HG03097 (cell line): ENCODE data around the gene FAM204A.

ENCODE experiments used
- ATAC-seq: cut with Tn5 transposase; IDR thresholded peaks from one replicate; pipeline ENCODE4 v1.9.1; 2021; ENCODE audit not compliant: unreplicated experiment, low FRiP score

Gene FAM204A

DNA sequence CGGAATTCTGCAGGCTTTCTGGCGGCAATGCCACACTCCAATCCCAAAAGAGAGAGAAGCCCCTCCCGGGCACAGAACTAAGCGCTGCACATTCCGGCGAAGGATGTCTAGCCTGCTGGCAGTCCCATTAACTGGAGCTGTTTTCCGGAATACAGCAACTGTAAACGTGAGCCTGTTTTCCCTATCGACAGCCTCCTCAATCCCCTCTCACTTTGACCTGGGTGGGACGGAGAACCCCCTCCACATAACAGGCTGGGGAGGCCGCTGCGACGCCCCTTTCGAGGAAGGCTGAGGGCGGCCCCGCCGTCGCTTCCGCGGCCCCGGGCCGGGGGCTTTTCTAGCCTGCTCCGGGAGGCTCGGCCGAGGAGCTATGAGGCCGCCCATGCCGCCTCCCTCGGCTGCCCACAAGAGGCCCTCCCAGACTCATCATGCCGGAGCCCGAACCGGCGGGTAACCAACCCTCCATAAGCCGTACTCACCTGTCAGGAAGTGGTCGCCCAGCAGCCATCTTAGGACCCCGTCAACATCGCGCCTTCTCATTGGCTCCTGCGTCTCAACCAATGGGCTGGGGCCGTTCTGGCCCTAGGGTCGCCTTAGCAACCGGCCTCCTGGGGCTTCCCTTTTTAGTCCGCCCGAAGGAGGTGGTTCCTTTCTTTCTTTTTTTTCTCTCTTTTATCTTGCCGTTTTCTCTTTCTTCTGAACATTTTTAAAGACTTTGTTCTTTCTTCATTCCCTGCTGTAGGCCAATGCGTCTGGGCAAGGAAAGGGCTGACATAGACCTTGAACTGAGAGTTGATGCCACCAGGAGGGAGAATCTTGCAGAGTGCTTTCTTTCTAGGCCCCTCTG, at the start of gene FAM204A:
FAM204A (minus strand) TSS at position 534 of the 847 bp plus-strand sequence. CDS start 5,909 bp downstream, outside the sequence.
- ATAC-seq = peak; percentile 100

DNA sequence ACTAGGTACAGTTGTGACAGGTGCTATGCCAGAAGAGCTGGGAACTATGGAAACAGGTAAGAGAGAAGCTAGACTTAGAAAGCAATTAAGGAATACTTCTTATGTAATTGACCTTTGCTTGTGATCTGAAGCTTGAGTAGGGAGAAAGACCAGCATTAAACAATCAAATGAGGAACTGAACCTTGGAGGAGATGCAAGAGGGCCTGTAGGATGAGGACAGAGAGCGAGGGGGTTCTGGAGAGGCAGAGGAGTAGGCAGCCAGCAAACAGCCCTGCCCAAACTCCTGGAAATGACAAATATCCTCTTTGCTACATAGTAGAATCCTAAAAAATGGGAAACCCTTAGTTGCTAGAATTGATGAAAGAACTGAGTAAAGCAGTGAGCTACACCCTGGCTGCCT, 41.6 kb upstream of the FAM204A start:
- no peak for ATAC-seq

DNA sequence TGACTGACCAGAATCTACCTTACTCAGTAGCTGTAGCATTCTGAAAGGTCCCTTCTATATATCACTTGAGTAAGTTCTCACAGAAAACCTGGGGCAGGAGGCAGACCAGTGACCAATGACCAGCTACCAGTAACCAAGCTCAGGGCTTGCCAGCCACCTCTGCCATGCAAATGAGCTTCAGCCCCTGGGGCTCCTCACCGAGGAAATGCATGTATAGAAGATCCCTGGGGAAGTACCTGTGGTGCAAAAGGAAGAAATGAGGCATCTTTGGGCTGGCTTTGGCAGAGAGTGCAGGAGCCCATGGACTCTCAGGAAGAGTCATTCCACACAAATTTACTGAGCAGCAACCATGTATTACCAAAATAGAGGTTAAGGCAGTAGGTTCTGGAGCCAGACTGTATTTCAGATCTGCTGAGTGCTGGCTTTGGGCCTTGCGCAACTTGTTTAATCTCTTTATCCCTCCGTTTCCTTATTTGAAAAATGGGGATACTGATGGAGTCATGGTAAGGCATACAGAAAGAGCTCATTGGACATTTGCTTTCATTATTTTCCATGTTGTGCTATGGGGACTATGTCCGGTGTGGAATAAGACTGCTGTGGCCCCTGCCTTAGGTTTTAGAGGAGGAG, 41.1 kb upstream of the FAM204A start:
- no peak for ATAC-seq

DNA sequence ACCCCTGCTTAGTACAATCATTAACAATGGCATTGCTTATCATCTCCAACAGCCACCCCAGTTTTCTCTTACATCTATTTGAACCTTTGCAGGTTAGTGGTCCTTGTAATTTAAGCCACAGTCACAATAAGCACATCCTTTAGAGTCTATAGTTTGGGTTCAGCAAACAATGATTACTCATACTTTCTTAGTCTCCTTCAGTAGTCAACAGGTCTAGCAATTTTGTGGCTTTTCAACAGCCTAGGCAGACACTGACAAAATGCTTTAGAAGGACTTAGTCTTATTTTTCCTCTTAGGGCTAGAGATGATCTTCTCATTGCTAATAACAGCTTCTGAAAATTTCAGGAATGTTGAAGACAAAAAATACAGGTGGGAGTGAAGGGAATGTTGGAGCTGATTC, 32.3 kb upstream of the FAM204A start:
- no peak for ATAC-seq

DNA sequence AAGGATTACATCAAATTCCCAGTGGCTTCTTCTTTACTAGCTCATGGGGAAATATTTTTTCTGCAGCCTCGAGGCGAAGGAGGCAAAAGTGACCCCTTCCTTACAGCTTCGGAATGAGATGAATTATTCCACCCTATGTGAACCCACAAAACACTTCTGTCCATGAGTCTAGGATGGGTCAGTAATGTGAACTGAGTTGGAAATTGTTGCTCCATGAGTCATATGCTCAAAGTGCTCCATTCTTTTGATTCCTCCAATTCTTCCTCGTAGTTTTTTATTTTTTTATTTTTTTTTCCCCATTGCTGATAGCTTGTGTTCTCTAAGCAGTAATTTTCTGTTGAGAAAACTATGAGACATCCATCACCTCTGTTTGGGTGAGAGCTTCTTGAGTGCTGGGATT, 31.7 kb upstream of the FAM204A start:
- no peak for ATAC-seq

DNA sequence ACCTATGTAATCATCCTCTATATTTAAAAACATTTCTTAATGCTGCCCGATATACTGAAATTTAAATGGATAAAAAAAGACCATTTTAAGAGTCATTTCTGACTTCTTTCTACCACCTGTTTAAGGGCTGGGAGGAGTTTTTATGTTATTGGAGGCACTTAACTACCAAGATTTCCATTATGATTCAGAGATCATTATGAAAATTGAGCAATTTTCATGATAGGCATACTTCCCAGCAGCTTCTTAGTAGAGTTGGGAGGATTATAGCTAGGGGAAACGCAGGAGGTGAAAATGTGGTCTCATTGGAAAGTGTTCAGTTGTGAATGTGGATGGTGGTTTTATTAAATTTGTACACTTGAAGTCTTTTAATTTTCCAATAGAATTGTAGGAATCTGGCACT, 28.4 kb upstream of the FAM204A start:
- no peak for ATAC-seq

DNA sequence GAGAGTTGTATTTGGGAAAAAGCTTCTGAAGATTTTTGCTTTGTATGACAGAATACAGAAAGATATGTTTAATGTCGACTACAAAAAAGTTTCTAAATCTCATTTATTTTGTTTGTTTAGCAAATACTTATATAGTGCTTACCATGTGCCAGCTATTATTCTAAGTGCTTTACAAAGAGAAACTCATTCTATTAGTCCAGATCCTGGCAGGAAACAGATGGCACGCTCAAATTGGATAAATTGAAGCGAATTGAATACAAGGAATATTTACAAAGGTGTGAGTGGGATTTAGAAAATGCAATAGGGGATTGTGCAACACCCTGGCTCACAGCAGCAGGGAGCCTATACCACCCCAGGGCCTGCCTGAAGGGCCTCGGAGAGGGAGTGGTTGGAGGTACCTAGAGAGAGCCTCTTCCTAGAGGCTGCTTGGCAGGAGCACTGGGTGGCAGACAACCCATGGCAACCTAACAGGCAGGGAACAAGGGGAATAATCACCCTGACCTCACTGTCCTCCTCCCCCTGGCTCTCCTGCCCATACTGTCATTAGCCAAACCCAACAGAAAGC, 27.6 kb upstream of the FAM204A start:
- ATAC-seq = no peak

DNA sequence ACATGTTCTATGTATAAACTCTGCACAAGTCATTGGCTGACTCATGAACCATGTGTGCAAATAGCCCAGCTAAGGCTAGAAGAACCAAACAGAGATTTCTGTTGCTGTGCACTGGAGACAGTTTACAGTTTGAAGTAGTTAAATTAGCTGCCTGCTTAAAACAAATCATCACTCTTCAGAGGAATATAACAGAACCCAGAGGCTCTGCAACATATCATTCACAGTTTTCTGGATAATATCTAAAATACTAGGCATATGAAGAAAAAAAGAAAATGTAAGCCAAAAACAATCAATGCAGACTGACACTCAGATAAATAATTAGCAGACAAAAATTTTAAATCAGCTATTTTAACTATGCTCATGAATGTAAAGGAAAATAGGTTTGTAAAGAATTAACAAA, 23.6 kb upstream of the FAM204A start:
- ATAC-seq = no peak

DNA sequence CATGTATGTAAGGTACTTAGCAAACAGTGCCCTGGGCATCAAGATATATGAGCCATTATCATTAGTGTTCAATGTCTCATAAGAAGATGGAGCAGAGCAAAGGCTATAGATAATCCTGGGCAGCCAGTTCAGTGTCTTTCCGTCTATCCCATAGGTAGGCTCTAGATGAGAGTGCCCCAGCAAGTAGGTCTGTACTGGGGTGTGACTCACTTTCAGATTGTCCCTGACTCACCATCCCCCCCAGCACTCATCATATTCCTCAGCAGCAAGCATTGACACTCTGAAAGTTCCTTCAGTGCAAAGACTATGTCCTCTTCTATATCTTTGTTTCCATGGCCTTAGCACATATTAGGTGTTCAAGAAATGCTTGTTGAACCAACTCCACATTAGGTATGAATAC, 20.0 kb upstream of the FAM204A start:
- ATAC-seq = no peak

DNA sequence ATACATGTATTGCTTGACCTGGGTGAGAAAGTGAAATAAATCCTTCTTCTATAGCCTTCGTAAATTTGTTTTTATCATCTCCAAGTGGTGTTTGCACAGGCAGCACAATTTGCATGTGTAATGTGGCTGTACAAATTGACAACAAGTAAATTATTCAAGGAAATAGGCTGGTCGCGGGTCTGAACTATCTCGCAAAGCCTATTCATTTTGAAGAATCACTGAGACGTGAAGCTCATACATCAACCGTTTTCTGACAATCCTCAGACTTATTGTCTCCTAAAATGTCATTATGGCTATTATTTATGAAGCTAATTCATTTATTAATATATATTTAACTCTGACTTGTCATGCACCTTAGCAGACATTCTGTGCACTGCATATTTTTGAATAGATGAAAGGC, 16.2 kb upstream of the FAM204A start:
- no peak for ATAC-seq

DNA sequence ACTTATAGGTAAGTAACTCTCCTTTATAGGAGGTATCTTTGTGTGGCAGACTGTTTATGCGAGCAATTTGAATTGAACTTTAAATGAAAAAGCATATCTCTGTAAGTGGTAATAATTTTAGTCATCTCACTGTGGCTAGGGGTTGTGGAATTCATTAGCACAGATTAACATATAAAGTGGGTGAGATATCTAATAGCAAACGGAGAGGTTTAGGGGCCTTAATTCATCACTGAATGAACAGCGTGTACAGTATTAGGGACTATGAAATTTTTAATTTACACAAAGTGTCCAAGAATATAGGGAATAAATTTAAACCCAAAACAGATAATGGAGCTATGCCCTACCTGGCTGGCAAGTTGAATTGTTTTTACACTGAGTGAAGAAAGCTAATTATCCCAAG, 15.7 kb upstream of the FAM204A start:
- no peak for ATAC-seq

DNA sequence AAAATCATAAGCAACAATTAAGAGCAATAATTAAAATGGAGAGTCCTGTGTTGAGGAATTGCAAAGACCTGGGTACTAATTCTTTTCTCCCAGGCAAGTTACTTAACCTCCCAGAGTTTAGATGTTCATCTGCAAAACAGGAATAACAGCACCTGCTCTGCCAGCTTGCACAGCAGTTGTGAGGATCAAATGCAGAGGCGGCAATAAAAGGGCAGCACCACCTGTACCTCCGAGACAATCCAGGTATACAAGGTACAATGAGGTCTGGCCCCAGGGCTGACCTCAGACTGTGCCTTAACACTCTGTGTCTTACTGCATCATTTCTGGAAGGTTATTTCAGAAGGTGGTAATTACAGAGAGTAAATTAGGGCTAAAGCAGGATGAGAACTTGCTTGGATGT, 14.5 kb upstream of the FAM204A start:
- no peak for ATAC-seq

DNA sequence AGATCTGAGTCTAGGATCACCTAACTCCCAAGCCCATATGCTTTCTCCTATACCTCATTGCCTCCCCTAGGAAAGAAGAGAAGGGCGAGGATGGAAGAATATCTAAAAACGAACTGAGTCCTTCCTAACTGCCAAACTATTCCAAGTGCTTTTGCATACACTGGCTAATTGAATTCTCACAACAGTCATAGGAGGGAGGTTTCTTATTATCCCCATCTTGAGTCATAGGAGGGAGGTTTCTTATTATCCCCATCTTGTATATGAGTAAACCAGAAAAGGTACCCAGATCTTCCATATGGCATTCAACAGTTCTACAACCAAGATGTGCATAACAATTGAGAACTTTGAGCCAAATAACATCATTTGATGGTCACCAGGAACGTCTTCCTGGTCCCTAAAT, 13.1 kb upstream of the FAM204A start:
- ATAC-seq = no peak

DNA sequence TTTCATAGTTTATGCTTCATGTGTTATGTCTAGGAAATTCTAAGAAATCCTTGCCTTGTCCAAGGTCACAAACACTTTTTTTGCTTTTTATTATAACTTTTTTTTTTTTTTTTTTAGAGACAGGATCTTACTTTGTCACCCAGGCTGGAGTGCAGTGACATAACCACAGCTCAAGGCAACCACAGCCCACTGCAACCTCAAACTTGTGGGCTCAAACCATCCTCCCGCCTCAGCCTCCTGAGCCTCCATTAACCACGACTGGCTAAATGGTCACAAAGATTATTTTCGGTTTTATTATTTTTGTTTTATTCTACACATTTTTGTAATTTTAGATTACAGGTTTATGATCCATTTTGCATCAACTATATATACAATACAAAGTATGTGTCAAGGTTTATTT, 7.1 kb upstream of the FAM204A start:
- no peak for ATAC-seq

DNA sequence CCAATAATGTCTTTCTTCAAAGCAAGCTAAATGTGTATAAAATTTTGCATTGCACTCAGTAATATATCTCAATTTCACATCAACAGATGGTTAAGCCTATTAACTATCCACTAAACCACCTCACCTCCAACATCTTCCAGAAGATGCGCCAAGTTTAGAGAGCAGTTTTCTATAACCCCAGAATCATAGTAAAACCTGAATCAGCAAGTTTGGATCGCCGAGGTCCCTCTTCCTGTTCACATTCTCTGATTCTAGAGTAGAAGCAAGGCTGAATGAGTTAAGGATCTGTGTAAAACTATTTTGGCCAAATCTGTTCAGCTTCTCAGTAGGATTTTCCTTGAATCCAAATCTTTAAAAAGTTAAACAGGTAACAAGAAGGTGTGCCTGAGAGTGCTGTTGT, 1.4 kb upstream of the FAM204A start:
- ATAC-seq = no peak

DNA sequence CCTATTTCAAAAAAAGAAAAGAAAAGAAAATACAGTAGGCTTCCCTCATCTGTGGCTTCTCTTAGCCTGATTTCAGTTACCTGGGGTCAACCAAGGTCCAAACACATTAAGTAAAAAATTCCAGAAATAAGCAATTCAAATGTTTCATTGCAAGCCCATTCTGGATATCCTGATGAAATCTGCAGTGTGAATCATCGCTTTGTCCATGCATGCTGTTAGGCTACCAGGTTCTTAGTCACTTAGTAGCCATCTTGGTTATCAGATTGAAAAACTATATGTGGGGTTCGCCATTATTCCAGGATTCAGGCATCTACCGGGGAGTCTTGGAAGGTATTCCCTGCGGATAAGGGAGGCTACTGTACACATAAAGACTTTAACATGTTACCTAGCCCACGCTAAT, 991 bp upstream of the FAM204A start:
- no peak for ATAC-seq

DNA sequence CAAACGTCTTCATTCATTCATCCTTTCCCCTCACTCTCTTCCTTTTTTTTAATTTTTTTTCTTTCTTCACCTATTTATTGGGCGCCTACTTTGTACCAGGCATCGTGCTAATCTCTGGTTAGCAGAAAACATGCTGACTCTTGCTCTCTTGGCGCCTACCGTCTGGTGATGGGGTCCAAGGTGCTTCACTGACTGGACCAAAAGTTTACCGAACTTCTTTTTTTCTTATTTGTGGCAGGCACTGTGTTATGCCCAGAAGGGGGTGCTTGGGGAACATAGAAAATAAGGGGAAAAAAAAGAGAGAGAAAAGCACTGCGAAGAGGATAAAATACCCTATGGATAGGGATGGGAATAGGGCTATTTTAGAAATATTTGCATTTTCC, 505 bp upstream of the FAM204A start:
- ATAC-seq = no peak

DNA sequence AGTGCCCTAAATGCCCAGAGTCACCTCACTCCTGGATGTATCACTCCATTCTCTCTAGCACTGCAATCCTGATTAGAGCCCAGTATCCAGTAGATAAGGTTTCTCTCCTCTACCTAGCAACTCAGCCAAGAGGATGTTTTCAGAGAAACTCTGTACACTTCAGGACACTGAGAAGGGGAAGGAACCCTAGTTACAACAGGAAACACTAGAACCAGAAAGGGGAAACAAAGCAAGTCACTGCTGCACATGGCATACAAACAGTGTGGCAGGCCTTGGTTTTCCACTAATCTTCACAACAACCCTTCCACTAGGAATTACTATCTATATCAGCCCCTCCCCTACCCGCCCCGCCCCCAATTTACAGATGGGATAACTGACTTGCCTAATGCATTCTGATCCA, 1.6 kb downstream of the FAM204A start:
- no peak for ATAC-seq

DNA sequence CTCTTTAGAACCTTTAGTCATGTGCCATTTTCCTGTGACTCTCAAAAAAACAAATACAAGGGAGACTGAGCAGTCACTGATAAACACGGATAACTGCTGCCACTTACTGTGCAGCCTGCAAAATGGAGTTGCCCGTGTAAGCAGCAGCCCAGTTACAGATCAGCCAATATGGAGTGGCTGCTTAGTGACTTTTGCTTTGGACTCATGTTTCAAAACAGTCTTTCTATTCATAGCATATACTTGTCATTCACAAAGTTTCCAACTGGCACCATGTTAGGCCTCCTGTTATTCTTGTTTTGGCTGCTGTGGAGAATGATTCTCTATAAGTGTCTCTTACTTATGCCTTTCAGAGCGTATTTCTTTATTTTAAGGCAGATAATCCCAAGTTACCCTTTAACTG, 3.0 kb downstream of the FAM204A start:
- no peak for ATAC-seq

DNA sequence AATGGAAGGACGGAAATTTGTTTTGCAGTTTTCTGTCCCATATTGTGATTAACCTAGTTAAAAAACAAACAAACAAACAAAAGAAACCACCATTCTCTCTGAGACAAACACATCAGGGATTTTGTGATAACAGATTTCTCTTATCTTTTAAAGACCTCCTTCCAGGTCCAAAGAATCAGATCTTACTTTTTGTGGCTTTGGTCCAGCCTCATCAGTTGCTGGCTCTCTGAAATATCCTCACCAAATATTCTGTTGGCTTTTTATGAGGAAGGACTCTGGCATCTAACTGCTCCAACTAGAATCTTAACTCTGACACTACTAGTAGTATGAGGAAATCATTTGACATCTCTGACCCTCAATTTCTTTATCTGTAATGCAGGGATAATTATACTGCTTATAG, 4.8 kb downstream of the FAM204A start:
- ATAC-seq = no peak

DNA sequence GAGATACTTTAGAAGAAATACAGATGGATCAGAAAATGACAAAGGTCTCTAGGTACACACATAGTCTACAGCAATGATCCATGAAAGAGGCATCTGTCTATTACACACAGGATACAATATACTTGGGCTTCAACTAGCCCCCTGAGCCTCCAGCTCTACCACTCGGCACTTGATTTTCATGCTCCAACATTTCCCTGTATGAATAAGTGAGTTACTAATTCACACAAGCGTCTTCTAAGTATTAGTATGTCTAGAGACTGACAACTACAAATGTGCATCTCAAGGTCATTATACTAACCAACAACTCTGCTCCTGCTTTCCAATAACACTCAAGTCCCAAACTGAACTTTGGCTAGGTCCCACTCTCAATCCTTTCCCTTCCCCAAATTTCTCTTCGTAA, 8.3 kb downstream of the FAM204A start:
- ATAC-seq = no peak
